Nephron progenitor cell (in vitro differentiated cells): ENCODE measurements around the gene SPACDR.

Experiments used
- DNase-seq: peaks from one replicate; pipeline ENCODE4 v3.0.0; 2021
- H3K27ac Mint-ChIP-seq: 2 replicates; pipeline ENCODE4 v1.8.0; 2021; ENCODE audit warnings: mild to moderate bottlenecking, moderate library complexity, mixed read lengths
- H3K27me3 Mint-ChIP-seq: 2 replicates; pipeline ENCODE4 v1.8.0; 2021; ENCODE audit warnings: mild to moderate bottlenecking, low read depth, mixed read lengths; ENCODE audit not compliant: poor library complexity
- H3K36me3 Mint-ChIP-seq: 2 replicates; pipeline ENCODE4 v1.8.0; 2021; ENCODE audit warnings: low read depth, mixed read lengths
- H3K4me1 Mint-ChIP-seq: 2 replicates; pipeline ENCODE4 v1.8.0; 2021; ENCODE audit warnings: mixed read lengths
- H3K4me3 Mint-ChIP-seq: 2 replicates; pipeline ENCODE4 v1.8.0; 2021; ENCODE audit warnings: mild to moderate bottlenecking, moderate library complexity, mixed read lengths
- H3K9me3 Mint-ChIP-seq: 2 replicates; pipeline ENCODE4 v1.8.0; 2021; ENCODE audit warnings: mild to moderate bottlenecking, moderate library complexity, mixed read lengths
- TF ChIP-seq, protein P1 (sequence below): fragments of 200-600 bp; sonication (generic); IDR thresholded peaks from 2 replicates; pipeline ENCODE4 v1.5.0; 2021; ENCODE audit warnings: antibody characterized with exemption

The SPACDR gene

DNA sequence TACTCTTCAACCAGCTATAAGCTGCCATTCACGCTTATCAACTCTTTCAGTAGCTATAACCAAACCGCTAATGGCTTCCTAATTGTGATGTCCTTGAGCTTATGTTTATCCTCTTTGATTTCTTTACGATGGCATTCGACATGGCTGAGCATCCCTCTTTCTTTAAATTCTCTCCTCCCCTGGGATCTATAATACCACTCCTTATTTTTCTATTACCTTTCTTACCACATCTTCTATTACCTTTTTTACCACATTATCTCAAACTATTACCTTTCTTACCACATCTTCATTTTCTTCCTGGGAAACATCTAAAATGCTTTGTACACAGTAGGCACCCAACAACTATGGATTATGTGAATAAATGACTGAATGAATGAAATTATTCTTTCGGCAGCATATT is 48.6 kb downstream of the SPACDR start:
- H3K4me1 Mint-ChIP-seq, result peaks cover 14% of the 10 kb centered on the region
- no peaks in the 10 kb centered on the region for H3K36me3 Mint-ChIP-seq
- H3K4me3 Mint-ChIP-seq, result no peak overlapping the region
- H3K27ac Mint-ChIP-seq, result no peak overlapping the region
- H3K27me3 Mint-ChIP-seq, result peaks cover 14% of the 10 kb centered on the region
- no peaks in the 10 kb centered on the region for H3K9me3 Mint-ChIP-seq
- TF ChIP-seq, protein P1, sequence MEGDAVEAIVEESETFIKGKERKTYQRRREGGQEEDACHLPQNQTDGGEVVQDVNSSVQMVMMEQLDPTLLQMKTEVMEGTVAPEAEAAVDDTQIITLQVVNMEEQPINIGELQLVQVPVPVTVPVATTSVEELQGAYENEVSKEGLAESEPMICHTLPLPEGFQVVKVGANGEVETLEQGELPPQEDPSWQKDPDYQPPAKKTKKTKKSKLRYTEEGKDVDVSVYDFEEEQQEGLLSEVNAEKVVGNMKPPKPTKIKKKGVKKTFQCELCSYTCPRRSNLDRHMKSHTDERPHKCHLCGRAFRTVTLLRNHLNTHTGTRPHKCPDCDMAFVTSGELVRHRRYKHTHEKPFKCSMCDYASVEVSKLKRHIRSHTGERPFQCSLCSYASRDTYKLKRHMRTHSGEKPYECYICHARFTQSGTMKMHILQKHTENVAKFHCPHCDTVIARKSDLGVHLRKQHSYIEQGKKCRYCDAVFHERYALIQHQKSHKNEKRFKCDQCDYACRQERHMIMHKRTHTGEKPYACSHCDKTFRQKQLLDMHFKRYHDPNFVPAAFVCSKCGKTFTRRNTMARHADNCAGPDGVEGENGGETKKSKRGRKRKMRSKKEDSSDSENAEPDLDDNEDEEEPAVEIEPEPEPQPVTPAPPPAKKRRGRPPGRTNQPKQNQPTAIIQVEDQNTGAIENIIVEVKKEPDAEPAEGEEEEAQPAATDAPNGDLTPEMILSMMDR, result no peak
- no peak for DNase-seq

DNA sequence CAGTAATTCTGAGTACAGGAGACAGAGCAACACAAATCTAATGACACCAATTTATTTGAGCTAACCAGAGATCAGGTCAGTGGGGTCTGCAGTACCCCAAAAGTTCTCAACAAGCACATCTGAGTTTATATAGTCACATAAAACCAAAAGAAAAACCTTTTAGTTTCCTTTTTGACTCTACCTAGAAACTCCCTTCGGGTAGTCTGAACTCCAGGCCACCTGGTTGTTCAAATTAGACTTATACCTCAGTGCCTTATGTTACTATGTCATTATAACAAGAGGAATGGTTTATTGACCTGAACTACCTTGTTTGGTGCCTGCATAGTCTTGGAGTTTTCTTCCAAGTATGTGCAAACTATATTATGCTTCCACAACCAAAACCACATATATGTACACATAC is 50.2 kb downstream of the SPACDR start:
- H3K4me3 Mint-ChIP-seq, result no peak overlapping the region
- TF ChIP-seq, protein P1, result no peak
- no peak overlapping the region for H3K27ac Mint-ChIP-seq
- DNase-seq, result no peak
- H3K4me1 Mint-ChIP-seq, result peaks cover under 1% of the 10 kb centered on the region
- H3K36me3 Mint-ChIP-seq, result no peaks in the 10 kb centered on the region
- H3K27me3 Mint-ChIP-seq, result peaks cover 14% of the 10 kb centered on the region
- H3K9me3 Mint-ChIP-seq, result no peaks in the 10 kb centered on the region

DNA sequence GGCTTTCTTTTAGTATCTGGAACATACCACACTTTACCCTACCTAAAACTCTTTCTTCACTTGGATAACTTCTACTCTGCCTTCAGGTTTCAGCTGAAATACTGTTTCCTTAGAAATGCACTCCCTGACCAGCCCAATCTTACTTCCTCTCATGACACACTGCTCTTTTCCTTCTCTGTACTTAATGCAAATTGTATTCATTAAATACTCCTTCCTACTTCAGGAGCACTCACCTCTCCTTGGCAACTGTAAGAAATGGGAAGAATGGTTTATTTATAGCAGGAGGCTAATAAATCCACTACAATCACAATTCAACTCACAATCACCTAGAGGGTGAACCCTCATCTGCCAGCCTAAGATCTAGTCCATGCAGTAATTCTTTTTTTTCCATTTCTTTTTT is 50.7 kb downstream of the SPACDR start:
- TF ChIP-seq, protein P1, result no peak
- H3K27me3 Mint-ChIP-seq, result peaks cover 14% of the 10 kb centered on the region
- no peaks in the 10 kb centered on the region for H3K36me3 Mint-ChIP-seq
- no peak overlapping the region for H3K27ac Mint-ChIP-seq
- DNase-seq, result no peak
- H3K4me3 Mint-ChIP-seq, result no peak overlapping the region
- no peaks in the 10 kb centered on the region for H3K9me3 Mint-ChIP-seq
- no peaks in the 10 kb centered on the region for H3K4me1 Mint-ChIP-seq

DNA sequence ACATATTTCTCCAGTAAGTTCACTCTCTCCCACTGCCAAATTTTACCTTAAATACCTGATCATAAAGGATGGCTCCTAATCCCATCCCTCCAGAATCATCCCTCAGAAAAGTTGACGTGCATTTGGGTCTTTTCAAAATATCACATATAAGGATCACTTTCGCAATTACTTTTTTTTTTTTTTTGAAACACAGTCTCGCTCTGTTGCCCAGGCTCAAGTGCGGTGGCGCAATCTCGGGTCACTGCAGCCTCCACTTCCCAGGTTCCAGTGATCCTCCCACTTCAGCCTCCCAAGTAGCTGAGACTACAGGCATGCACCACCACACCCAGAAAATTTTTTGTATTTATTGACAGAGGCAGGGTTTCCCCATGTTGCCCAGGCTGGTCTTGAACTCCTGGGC is 53.0 kb downstream of the SPACDR start:
- Mint-ChIP-seq H3K9me3 (no peaks in the 10 kb centered on the region), H3K36me3 (no peaks in the 10 kb centered on the region), H3K4me3 (no peak overlapping the region), H3K4me1 (peaks cover 17% of the 10 kb centered on the region), H3K27ac (no peak overlapping the region), H3K27me3 (peaks cover 14% of the 10 kb centered on the region)
- no peak for DNase-seq
- TF ChIP-seq, protein P1, result no peak

DNA sequence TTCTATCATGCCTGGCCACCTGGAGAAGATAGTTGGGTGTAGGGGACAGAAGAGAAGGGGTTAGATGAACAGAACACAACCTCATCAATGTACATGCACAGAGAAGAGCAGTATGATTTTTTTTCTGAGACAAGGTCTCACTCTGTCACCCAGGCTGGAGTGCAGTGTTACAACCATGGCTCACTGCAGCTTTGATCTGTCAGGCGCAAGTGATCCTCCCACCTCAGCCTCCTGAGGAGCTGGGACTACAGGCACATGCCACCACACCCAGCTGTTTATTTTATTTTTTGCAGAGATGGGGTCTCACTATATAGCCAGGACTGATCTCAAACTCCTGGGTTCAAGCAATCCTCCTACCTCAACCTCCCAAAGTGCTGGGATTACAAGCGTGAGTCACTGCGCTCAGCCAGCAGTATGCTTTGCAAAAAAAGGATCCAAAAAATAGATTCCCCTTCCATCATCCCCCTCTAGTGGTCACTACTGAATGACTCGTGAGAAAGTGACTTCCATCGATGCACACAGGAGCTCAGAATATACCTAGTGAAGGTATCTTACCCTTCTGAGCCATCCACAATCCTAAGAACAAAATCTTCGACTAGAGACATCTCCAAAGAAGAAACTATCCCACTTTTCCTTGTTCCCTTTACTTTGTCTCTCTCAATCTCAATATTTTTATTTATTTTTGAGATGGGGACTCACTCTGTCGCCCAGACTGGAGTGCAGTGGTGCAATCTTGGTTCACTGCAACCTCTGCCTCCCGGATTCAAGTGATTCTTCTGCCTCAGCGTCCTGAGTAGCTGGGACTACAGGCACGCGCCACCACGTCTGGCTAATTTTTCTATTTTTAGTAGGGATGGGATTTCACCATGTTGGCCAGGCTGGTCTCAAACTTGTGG is 56.5 kb downstream of the SPACDR start:
- Mint-ChIP-seq H3K27me3 (peaks cover 17% of the 10 kb centered on the region), H3K9me3 (no peaks in the 10 kb centered on the region), H3K4me3 (no peak overlapping the region), H3K36me3 (no peaks in the 10 kb centered on the region), H3K4me1 (peaks cover 20% of the 10 kb centered on the region), H3K27ac (no peak overlapping the region)
- DNase-seq, result peak; percentile 27
- TF ChIP-seq, protein P1, result peak; percentile 63

DNA sequence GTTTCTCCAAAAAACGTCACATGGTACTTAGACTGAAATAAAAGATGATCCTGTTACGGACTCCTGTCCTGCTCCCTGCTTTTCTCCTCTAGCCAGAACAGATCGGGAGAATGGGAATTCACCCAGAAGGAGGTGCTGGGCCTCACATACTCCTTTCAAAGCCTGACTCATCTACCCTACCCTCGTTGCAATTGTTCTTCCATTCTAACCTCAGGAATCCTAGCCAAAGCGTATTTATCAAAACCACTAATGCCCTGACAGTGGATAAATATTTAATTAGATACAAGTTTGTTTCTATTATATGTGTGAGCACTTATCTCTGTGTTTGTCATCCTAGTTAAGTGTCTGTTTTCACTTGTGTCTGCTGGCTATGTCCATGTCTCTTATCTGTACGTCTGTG is 57.3 kb downstream of the SPACDR start:
- Mint-ChIP-seq H3K9me3 (no peaks in the 10 kb centered on the region), H3K36me3 (no peaks in the 10 kb centered on the region), H3K27me3 (peaks cover 13% of the 10 kb centered on the region)

More for the DNA sequence above, 57.3 kb downstream of the SPACDR start:
- H3K4me1 Mint-ChIP-seq, result peaks cover 27% of the 10 kb centered on the region
- TF ChIP-seq, protein P1, result no peak
- no peak overlapping the region for H3K4me3 Mint-ChIP-seq
- no peak overlapping the region for H3K27ac Mint-ChIP-seq
- DNase-seq, result no peak
